D721Med (cell line): Measurements from ENCODE around the gene COLEC12.
"Not testable (repeated sequence)": the region's sequence is repeated elsewhere in the genome, so short reads cannot be mapped to it uniquely, and the experiment has no call there.

Source experiments
- DNase-seq: peaks from one replicate; pipeline ENCODE4 v3.0.0; 2011; ENCODE audit warnings: low spot score; ENCODE audit not compliant: insufficient read length
- FAIRE-seq: peaks from 2 replicates; lab custom pipeline; 2011; peaks lifted over from hg19 to GRCh38; lab: Jason Lieb, UNC
- TF ChIP-seq, protein P1 (sequence below): IDR thresholded peaks from 2 replicates; pipeline ENCODE4 v1.5.1; 2012; ENCODE audit warnings: mild to moderate bottlenecking, control low read depth; ENCODE audit not compliant: insufficient read depth; ENCODE audit errors: missing control alignments

COLEC12 gene

GRCh38 chr18:295756-296490 is 204.6 kb downstream of the COLEC12 start:
- TF ChIP-seq, protein P1, sequence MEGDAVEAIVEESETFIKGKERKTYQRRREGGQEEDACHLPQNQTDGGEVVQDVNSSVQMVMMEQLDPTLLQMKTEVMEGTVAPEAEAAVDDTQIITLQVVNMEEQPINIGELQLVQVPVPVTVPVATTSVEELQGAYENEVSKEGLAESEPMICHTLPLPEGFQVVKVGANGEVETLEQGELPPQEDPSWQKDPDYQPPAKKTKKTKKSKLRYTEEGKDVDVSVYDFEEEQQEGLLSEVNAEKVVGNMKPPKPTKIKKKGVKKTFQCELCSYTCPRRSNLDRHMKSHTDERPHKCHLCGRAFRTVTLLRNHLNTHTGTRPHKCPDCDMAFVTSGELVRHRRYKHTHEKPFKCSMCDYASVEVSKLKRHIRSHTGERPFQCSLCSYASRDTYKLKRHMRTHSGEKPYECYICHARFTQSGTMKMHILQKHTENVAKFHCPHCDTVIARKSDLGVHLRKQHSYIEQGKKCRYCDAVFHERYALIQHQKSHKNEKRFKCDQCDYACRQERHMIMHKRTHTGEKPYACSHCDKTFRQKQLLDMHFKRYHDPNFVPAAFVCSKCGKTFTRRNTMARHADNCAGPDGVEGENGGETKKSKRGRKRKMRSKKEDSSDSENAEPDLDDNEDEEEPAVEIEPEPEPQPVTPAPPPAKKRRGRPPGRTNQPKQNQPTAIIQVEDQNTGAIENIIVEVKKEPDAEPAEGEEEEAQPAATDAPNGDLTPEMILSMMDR, result no peak
- FAIRE-seq (no peak), DNase-seq (no peak)

GRCh38 chr18:294566-294965 is 205.9 kb downstream of the COLEC12 start:
- TF ChIP-seq, protein P1, result no peak
- DNase-seq, result no peak
- FAIRE-seq, result no peak

DNA sequence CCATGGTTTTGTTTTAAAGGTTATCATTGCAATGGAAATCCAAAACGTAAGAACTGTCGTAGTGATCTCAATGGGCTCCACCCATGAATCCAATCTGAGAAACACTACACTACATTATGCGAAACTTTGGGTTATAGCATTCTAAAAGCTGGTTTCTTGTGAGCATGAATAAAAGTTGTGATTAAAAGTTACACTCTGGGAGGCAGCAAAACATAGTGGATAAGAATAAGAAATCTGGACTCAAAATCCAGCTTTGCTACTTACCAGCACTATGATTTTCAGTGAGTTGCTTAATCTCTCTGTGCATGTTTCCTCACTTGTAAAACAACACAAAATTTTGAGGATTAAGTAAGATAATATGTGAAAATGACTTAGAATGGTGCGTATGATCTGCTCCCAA is 207.0 kb downstream of the COLEC12 start:
- TF ChIP-seq, protein P1, result no peak
- DNase-seq (no peak), FAIRE-seq (no peak)

DNA sequence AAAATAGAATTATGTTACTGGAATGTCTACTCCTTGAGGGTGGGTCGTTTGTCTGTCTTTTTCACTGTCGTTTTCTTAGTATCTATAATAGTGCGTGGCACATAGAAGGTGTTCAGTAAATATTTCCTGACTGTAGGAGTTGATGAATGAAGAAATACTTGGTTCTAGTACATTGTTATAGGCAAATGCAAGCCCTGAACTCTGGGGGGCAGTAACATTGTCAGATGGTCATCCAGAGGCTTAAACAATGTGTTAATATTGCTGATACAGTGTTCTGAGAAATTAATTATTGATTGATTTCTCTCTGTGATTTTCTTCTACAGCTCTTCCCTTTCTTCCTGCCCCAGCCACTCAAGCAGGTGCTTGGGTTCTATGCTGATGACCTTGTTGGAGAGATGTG is 208.2 kb downstream of the COLEC12 start:
- TF ChIP-seq, protein P1, result peak; percentile 6
- no peak for DNase-seq
- no peak for FAIRE-seq

DNA sequence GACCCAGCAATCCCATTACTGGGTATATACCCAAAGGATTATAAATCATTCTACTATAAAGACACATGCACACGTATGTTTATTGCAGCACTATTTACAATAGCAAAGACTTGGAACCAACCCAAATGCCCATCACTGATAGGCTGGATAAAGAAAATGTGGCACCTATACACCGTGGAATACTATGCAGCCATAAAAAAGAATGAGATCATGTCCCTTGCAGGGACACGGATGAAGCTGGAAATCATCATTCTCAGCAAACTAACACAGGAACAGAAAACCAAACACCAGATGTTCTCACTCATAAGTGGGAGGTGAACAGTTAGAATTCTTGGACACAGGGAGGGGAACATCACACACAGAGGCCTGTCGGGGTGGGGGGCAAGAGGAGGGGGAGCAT is 210.5 kb downstream of the COLEC12 start:
- not testable (repeated sequence) for DNase-seq, FAIRE-seq

- no peak for FAIRE-seq
- DNase-seq, result no peak
- TF ChIP-seq, protein P1, result no peak
These were observed 211.5 kb downstream of the COLEC12 start for GRCh38 chr18:289026-289425.

DNA sequence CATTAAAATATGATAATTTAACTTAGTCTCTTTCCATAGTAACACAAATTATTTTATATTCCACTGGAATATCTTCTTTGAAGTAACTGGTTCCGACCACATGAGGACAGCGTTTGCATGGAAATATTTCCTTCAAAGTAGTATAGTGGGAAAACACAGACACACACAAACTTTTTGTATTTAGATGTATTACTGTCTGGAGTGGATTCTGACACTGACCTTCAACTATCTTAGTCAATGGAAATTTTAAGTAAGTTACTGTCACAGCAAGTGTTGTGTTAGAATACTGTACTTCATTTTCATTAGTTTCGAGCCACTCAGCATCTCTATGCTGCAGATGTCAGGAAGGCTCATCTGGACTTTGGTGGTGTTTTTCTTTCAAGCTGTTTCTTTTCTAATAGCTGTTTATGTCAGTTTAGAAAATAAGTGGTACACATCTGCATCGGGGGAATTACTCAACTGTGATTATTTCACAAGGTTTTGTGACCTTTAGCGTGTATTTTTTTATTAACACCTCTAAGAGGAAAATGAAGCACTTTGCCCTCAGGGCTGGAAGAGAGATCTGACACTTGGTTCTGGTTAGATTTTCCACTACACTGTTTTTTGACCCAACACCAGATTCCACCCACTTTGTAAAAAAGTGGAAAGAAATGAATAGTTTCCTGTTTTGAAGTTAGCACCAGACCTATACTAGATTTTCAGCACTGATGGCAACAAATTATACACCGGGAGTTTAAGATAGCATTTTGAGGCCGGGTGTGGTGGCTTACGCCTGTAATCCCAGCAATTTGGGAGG is 213.8 kb downstream of the COLEC12 start:
- FAIRE-seq (peak; percentile 77), DNase-seq (no peak)
- TF ChIP-seq, protein P1, result peak; percentile 72
